Stimulated activated CD4-positive, alpha-beta T cell treated with anti-CD3 and anti-CD28 coated beads, Interleukin-1b, Interleukin-23, amount 100 ng/mL, for 24 hours (primary cell): Measurements from ENCODE around the gene EWSR1.
"Not testable (repeated sequence)": the region's sequence is repeated elsewhere in the genome, so short reads cannot be mapped to it uniquely, and the experiment has no call there.

ENCODE experiments used
- DNase-seq, 4 experiments: peaks; one replicate each; pipeline ENCODE4 v3.0.0-alpha.2; 2020; ENCODE audit warnings: low read depth in 4 of 4, low spot score in 1 of 4

The EWSR1 gene

DNA sequence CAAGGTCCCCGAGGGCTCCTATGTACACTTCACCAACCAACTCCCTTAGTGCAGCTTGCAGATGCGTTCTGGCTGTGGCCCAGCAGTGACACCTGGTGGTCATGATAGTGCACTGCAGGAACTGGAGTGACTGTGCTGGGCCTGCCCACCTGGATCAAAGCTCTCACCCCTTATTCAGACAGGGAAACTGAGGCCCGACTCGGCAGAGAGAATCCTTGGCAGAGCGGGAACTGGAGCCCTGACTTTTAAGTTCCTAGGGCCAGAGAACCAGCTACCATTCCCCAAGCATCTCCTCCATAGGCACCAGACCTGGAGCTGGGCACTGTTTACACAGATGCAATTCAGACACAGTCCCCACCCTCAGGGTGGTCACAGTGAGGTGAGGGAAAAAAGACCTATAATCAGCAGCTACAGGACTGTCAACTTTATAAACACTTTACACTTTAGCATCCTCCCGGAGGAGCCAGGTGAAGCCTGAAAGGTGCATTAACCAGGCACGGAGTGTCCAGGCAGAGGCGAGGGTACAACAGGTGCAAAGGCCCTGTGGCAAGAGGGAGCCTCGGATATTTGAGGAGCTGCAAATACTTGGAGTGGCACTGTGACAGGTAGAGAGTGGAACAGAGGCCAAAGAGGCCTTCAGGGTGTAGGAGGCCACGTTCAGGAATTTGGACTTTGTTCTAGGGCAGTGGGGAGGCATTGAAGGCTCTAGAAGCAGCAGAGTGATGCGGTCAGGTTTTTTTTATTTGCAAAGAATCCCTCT lies 22.3 kb upstream of the EWSR1 start:
- peak; percentile 33 to 44 (median 42) for DNase-seq

DNA sequence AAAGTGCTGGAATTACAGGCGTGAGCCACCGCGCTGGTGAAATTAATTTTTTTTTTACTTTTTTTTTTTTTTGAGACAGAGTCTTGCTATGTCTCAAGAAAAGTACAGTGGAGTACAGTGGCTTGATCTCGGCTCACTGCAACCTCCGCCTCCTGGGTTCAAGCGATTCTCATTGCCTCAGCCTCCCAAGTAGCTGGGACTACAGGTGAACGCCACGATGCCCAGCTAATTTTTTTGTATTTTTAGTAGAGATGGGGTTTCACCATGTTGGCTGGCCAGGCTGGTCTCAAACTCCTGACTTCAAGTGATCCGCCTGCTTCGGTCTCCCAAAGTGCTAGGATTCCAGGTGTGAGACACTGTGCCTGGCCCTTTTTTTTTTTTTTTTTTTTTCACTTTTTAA lies 20.2 kb upstream of the EWSR1 start:
- not testable (repeated sequence) for DNase-seq

DNA sequence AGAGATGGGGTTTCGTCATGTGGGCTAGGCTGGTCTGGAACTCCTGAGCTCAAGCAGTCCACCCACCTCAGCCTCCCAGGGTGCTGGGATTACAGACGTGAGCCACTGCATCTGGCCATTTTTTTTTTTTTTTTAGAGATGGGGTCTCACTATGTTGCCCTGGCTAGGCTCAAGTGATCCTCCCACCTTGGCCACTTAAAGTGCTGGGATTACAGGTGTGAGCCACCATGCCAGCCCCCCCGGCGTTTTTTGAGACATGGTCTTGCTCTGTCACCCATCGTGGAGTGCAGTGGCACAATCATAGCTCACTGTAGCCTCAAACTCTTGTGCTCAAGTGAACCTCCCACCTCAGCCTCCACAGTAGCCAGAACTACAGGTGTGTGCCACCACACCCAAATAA lies 16.8 kb upstream of the EWSR1 start:
- DNase-seq = no peak

DNA sequence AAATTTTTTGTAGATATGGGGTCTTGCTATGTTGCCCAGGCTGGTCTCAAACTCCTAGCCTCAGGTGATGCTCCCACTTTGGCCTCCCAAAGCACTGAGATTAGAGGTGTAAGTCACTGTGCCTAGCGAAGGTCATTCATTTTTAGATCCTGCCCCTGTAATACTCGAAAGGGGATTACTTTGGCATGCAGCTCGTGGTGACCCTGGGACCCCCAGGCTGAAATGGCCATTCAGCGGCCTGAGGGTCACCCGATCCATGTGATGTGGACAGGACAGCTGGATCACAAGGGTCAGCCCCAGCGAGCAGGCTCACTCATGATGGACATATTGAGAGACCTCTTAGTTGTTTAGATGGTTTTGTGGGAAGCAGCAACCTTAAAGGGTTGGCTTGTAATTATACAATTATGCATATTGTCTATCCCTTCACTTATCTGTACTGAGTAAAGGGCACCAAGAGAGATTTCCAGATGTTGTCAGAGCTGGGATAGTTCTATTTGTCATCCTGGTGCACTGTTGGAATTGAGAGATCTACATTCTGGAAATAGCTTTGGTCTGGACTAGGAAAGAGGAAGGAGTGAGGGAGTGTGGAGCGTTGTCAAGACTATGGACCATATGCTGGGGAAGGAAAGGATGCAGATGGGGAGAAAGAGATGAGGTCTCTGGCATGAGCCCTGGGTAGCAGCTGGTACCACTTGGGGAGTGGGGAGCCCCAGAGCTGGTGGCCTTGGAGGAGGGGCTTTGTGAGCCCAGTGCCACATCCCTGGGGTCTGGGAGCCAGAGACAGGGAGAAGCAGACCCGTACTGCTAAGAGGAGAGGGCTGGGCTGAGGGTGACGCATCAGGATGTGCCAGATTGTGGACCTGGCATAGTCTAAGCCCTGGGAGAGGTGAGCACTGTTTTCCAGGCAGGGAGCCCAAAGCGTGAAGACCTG lies 15.8 kb upstream of the EWSR1 start:
- DNase-seq = no peak

DNA sequence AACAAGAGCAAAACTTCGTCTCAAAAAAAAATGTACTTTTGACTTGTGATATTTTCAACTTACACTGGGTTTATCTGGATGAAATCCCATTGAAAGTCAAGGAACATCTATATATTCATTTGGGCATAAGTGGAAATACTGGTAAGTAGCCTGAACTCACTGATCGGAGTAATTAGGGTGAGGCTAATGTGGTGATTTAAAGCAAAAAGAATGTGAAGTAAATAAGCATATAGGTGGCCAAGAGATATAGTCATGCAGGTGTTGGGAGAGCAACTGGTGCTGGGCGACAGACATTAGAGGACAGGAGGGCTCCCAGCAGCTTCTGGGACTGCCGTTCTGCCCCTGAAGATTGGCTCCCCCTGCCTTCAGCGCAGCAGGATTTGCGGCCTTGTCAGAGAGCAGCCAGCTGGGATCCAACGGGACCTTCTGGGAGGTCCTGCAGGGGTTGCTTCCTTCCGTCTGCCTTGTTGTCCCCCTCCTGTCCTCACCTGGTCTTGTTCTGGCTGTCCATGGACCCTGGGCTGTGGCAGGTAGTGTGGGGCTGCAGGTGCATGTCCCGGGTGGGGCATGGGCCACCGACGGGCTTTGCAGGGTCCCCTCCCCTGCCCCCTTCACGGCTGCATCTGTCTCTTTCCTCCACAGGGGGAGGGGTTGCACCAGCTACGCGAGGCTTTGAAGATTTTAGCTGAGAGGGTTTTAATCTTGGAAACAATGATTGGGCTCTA lies 14.3 kb upstream of the EWSR1 start:
- no peak for DNase-seq

DNA sequence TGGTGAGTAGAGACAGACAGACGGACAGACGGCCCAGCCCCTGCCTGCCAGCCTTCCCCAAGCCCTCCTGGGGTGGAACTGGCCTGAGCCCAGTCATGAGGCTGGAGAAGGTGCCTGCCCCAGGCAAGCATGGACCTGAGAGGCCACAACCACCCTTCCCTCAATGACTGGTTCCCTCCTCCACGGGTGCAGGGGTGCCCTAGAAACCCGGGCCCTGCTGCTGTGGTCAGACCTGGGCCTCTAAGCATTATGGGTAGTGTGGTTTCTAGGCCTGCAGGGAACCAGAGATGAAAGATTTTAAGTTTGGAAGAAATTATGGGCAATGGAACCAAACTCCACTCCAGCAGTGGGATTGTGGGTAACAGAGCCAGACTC lies 13.8 kb upstream of the EWSR1 start:
- no peak for DNase-seq

DNA sequence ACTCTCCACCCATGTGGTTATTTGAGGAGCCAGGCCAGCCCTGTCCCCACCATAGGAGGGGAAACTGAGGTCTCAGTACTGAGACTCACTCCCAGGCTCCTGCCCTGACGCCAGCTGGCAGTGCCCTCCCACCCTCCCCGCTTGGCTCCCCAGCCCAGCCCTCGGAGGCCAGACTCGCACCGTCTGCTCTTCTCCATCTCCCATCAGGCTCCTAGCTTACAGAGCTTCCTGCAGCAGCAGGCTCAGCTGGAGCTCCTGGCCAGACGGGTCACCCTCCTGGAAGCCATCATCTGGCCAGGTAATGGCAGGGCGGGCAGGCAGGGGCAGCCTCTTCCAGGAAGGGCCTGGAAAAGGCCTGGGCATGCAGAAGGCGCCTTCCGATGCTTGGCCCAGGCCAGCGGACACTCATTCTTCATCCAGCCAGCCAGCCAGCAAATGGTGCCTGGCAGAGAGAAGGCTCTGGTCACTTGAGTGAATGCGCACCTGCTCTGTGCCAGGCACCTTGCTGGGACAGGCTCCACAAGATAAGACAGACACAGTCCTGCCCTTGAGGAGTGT lies 12.9 kb upstream of the EWSR1 start:
- DNase-seq = no peak

DNA sequence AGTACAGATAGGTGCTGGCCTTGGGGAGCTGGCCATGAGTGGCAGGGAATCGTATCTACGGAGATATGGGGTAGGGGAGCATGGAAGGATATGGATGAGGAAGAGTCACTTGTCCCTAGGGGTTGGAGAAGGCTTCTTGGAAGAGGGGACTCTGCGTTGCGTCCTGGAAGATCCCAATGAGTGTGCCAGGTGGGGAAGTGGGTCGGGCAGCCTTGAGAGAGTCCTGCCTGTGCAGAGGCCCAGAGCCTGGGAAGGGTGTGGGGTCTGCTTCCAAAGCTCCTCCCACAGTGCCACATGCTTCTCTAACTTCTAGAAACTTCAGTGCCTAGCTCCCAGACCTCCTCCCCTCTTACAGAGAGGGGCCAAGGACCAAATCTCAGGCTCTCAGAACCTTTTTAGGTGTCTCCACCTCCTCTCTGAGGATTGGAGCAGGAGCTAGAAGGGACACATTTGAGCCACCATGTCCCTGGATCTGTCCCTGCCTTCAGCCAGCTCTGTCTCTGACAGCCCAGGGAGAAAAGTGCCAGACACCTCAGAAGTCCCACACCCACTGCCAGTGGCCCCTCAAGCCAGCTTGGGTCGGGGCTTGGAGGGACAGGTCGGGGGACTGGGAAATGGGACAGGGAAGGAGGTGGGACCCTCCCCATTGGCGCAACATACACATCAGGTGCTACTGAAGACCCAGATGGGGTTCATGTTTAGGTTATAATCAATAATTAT lies 11.3 kb upstream of the EWSR1 start:
- DNase-seq = no peak

DNA sequence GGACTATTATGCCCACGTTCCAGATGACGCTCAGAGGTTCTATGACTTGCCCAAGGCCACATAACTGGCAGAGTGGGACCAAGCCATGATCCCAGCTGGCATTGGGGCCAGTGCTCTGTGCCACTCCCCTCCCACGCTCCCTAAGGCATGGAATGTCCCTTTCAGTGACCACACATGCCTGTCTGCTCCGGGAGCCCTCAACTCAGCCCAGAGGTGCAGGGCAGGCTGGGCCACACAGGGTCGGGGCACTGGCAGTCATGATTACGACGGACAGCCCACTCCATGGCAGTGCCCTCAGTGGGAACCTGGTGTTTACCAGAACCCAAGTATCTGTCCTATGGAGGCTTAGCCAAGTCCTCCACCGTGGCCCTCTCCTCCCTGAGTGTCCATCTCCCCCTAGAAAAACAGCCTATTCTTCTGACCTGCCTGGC lies 10.3 kb upstream of the EWSR1 start:
- no peak for DNase-seq

DNA sequence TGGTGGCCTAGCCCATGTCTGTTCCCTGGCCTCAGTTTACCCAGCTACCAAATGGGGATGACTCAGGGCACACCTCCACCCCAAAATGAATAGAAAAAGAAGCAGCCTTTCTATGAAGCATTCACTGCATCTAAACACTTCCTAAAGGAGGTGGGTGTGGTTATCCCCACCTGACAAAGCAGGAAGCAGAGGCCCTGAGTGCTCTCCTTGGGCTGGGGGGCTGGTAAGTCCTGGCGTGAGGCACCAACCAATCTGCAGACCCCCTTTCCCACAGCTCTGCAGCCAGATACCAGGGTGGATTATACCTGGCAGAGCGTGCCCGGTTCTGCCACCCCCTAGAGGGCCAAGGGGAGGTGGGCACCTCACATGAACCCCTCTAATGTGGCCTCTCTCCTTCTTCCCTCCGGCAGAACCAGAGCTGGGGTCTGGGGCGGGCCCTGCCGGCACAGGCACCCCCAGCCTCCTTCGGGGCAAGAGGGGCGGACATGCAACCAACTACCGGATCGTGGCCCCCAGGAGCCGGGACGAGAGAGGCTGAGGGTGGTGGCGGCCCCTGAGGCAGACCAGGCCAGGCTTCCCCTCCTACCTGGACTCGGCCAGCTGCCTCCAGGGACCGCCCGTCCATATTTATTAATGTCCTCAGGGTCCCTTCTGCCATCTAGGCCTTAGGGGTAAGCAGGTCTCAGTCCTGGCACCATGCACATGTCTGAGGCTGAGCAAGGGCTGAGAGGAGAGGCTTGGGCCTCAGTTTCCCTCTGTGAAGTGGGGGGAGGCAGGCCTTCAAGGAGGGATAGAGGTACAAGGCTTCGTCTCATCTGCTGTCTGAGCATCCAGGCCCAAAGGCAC lies 9.4 kb upstream of the EWSR1 start:
- no peak for DNase-seq

DNA sequence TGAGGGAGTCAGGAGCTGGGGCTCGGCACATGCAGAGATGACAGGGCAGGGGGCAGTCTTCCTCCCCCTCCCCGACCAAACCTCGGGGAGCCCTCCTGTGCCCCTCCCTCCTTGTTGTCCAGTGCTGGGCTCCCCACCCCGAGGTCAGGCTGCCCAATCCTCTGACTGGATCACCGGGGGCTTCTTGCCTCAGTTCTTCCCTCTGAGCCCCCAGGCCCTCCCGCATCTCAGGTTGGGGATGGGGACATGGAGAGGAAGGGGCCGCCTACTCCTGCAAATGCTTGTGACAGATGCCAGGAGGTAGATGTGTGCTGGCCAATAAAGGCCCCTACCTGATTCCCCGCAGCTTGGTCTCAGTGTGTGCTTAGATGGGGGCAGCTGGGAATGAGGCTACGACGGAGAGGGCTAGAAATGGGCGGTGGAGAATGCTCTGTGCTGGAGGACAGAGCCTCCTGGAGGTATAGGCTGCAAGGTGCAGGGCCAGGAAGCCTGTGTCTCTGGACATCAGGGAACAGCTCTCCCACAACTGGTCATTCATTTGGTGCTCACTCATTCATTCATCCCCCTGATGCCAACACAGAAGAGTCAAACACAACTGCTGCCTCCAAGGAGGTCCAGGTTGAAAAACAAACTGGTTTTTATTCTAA lies 8.7 kb upstream of the EWSR1 start:
- DNase-seq = no peak

DNA sequence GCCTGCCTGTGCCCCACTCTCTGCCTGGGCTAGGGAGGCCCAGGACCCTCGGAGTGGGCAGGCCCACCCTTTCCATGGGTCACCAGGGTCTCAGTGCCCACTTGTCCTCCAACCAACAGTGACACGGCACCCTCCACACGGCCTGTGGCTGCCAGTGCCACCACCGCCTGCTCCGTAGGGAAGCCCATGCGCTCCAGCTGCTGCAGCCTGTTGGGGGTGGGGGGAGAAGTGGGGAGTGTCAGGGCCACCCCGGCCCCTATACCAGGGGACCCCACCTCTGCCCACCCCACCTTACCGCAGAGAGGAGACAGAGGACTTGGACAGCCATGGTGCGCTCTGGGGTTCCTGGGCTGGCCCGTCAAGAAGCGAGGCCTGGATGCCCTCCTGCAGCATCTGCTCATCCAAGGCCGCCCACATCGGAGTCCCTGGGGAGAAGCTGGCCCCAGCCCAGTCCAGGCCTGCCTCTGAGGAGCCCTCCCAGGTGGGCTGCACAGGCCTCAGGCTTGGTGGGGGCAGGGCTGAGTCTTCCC lies 8.0 kb upstream of the EWSR1 start:
- DNase-seq = no peak

DNA sequence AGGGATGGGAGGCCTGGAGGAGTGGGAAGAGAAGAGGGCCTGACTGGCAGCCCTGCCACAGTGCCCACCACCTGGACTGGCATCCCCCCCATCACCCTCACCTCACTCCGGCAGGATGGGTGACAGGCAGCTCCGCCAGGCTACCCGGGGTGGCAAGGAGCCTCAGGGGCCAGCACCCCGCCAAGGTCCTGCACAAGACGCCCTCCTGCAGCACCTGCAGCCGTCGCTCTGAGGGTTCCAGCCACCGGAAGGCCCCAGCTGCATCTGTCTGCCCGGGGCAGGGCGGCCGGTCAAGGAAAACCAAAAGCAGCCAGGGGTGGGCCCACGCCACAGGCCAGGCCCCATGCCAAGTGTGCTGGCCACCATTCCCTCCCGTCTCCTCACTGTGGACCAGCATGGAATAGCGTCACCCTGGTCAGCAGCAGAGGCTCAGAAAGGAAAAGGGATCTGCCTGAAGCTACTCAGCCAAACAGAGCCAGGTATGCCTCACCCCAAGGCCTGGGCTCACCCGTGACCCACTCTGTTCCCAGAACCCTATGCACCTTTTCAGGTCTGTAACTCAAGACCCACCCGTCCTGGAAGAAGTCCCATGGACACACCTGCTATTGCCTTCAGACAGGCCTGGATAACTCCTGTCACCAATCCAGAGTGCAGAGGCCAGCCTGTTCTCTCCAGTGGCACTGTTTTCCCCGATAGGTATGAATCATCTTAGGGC lies 7.3 kb upstream of the EWSR1 start:
- DNase-seq = no peak

DNA sequence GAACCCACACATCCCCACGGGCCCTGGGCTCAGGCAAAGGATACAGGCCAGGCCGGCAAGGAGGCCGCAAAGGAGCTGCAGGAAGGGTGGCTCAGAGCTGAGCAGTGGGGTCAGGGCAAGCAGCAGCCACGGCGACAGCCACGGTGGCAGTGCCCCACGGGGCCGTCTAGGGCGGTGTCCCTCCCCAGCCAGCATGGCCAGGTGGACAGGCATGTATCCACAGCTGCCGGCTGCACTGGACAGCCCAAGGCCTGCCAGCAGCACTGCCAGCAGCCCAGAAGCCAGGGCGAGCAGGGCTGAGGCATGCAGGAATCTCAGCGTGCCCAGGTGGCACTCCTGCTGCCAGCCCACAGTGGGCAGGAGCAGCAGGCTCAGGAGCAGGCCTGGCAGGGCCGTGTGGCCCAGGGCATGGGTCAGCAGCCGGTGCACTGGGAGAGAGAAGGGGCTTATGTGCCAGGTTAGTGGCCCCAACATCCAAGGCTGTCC lies 4.2 kb upstream of the EWSR1 start:
- no peak for DNase-seq

DNA sequence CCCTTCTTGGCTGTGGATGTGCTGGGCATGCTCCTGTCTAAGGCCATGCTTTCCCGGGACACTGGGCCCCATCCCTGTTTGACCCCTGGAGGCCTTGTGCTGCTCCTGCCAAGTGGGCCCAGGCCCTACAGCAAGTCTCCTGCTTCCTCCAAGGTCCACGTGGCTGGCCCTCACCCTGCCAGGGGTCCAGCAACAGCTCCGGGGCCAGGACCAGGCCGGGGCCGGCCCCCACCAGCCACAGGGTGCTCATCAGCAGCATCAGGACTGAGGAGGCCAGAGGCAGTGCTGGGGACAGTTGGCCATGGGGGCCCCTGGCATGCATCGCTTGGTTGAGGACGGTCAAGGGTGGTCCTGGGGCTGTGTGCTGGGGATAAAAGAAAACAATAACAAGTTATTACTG lies 2.8 kb upstream of the EWSR1 start:
- DNase-seq = no peak

DNA sequence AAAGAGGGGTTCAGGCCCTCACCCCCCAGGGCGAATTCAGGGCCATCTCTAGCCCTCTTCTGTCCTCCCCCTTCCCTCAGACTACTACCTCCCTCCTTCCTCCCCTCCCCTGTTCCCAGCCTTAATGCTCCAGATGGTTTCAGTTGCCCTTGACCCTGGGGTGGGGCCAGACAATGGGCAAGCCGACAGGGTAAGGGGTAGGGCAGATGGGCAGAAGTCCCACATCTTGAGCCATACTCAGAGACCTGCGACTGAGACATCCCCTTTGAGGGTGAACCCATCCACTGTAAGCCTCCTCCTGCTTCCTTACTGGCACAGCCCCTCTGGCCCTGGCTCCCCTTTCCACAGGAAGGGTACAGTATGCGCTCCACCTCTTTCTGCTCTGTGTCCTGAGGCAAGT lies 2.1 kb upstream of the EWSR1 start:
- DNase-seq = no peak

DNA sequence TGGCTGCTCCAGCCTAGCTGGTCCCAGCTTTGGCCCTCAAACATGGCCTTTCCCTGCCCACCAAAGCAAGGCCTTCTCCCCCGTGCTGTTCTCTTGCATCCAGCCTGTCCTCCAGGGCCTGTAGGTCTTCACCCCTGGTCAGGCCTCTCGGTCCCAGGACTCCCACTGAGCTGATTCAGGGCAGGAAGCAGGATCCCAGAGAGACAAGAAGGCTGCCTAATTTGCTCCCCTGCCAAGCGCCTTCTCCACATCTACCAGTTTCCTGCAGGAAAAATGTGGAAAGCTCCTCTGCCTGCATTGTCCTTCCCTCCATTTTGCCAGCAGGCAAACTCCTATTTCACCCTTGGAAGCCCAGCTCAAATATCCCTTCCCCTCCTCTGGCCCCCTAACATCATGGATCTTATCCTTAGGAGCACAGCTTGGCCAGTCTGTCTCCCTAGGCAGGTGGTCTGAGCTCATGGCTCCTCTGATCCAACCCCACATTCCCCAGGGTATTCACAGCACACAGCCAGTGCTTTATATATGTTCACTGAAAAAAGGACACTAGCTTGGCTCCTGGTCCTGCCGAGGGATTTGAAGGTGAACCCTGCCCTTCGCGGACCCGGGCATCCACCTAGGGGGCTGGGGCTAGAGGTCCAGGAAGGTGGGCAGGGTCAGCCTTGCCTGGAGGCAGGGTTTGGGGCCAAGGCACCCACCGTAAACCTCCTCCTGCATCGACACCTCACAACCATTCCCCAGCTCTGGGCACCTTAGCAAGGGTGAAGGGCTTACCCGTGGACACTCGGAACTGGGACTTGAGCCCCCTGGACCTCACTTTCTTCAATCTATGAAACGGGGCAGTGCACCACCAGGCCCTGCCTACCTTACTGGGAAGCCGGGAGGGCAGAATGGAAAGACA lies 1.3 kb upstream of the EWSR1 start:
- DNase-seq = no peak
